ENCODE data around the gene C1orf115.
"Not testable (repeated sequence)": the region's sequence is repeated elsewhere in the genome, so short reads cannot be mapped to it uniquely, and the experiment has no call there.

Gene C1orf115

GRCh38 chr1:220690140-220691052, at the start of gene C1orf115:
Gene C1orf115, plus strand, starts transcription at chr1:220690363. Its CDS starts 40 bp downstream, at chr1:220690403.
- peak; percentile 59 for DNase-seq

- no peak for DNase-seq
These were observed 47.9 kb upstream of the C1orf115 start for GRCh38 chr1:220642285-220642684.

GRCh38 chr1:220652995-220653394, 37.2 kb upstream of the C1orf115 start:
- DNase-seq: no peak

GRCh38 chr1:220655509-220655908, 34.7 kb upstream of the C1orf115 start:
- DNase-seq: no peak

- no peak for DNase-seq
These were observed 34.0 kb upstream of the C1orf115 start for GRCh38 chr1:220655961-220656740.

GRCh38 chr1:220666349-220666748, 23.8 kb upstream of the C1orf115 start:
- DNase-seq: no peak

- DNase-seq: no peak
These were observed 21.2 kb upstream of the C1orf115 start for GRCh38 chr1:220669005-220669404.

GRCh38 chr1:220670365-220670764, 19.8 kb upstream of the C1orf115 start:
- DNase-seq: no peak

- no peak for DNase-seq
These were observed 16.2 kb upstream of the C1orf115 start for GRCh38 chr1:220673921-220674320.

- DNase-seq: no peak
These were observed 12.9 kb upstream of the C1orf115 start for GRCh38 chr1:220677251-220677650.

- DNase-seq: no peak
These were observed 10.0 kb upstream of the C1orf115 start for GRCh38 chr1:220680085-220680687.

- no peak for DNase-seq
These were observed 8.8 kb upstream of the C1orf115 start for GRCh38 chr1:220681220-220681880.

GRCh38 chr1:220682901-220683576, 7.1 kb upstream of the C1orf115 start:
- no peak for DNase-seq

- DNase-seq: not testable (repeated sequence)
These were observed 6.4 kb upstream of the C1orf115 start for GRCh38 chr1:220683716-220684115.

- no peak for DNase-seq
These were observed 5.3 kb upstream of the C1orf115 start for GRCh38 chr1:220684890-220685289.

GRCh38 chr1:220685879-220686278, 4.3 kb upstream of the C1orf115 start:
- no peak for DNase-seq

- no peak for DNase-seq
These were observed 2.4 kb upstream of the C1orf115 start for GRCh38 chr1:220687809-220688208.

- no peak for DNase-seq
These were observed 497 bp upstream of the C1orf115 start for GRCh38 chr1:220689666-220690065.

GRCh38 chr1:220691053-220691684, 1.0 kb downstream of the C1orf115 start:
- DNase-seq: no peak

GRCh38 chr1:220692436-220693228, 2.5 kb downstream of the C1orf115 start:
- no peak for DNase-seq

- DNase-seq: no peak
These were observed 4.8 kb downstream of the C1orf115 start for GRCh38 chr1:220694866-220695382.

All from activated CD8-positive, alpha-beta memory T cell treated with anti-CD3 and anti-CD28 coated beads, Interleukin-2, amount 50 U/mL, for 4 hours (primary cell).